Neural cell (in vitro differentiated cells): ENCODE results near the gene PLEKHA3. TPM values are rescaled to one million over a fixed set of nuclear protein-coding genes. Genes with fewer than 3 reads are reported as not detected.
A peak's percentile ranks its signal among the peaks of the same experiment; 100 is the strongest.

Source experiments
- H2AFZ ChIP-seq: fragments of 200-600, 300-800 bp; sonication (generic), shearing (Covaris generic); 2 replicates; pipeline ENCODE4 v1.6.0; 2014; ENCODE audit warnings: low read depth, mild to moderate bottlenecking, antibody characterized with exemption, low read length, moderate library complexity
- H3F3A ChIP-seq: fragments of 200-600 bp; shearing (Covaris generic); 2 replicates; pipeline ENCODE4 v1.6.1; 2016; ENCODE audit warnings: mild to moderate bottlenecking, moderate library complexity, mixed read lengths, antibody characterized with exemption, low read length; ENCODE audit not compliant: insufficient read depth, poor library complexity, severe bottlenecking
- H3K27ac ChIP-seq: fragments of 200-600, 300-800 bp; sonication (generic), shearing (Covaris generic); 2 replicates; pipeline ENCODE4 v1.5.1; 2014; ENCODE audit warnings: mild to moderate bottlenecking, low read length, moderate library complexity
- H3K27me3 ChIP-seq: fragments of 300-800, 200-600 bp; sonication (generic), shearing (Covaris generic); 2 replicates; pipeline ENCODE4 v1.6.0; 2014; ENCODE audit warnings: mild to moderate bottlenecking, low read depth, low read length, moderate library complexity; ENCODE audit not compliant: insufficient read depth
- H3K36me3 ChIP-seq: fragments of 300-800, 200-600 bp; sonication (generic), shearing (Covaris generic); 2 replicates; pipeline ENCODE4 v1.5.1; 2014; ENCODE audit warnings: mild to moderate bottlenecking, antibody characterized with exemption, low read length, moderate library complexity; ENCODE audit not compliant: insufficient read depth
- H3K4me2 ChIP-seq: fragments of 300-800, 200-600 bp; sonication (generic), shearing (Covaris generic); 2 replicates; pipeline ENCODE4 v1.6.0; 2014; ENCODE audit warnings: mild to moderate bottlenecking, low read length
- H3K4me3 ChIP-seq: fragments of 300-800, 200-600 bp; sonication (generic), shearing (Covaris generic); 2 replicates; pipeline ENCODE4 v1.5.1; 2014; ENCODE audit warnings: mild to moderate bottlenecking, low read length, moderate library complexity
- H3K79me2 ChIP-seq: fragments of 200-600 bp; shearing (Covaris generic); replicated peaks from 2 replicates; pipeline ENCODE4 v1.6.0; 2014; ENCODE audit warnings: mild to moderate bottlenecking, low read length, moderate library complexity; ENCODE audit not compliant: insufficient read depth
- H3K9ac ChIP-seq: fragments of 300-800, 200-600 bp; sonication (generic), shearing (Covaris generic); 2 replicates; pipeline ENCODE4 v1.6.1; 2016; ENCODE audit warnings: mild to moderate bottlenecking, low read length, mixed read lengths
- H3K9me2 ChIP-seq: fragments of 200-600 bp; shearing (Covaris generic); 2 replicates; pipeline ENCODE4 v1.6.1; 2016; ENCODE audit warnings: mild to moderate bottlenecking, low read length, mixed read lengths; ENCODE audit not compliant: insufficient read depth
- H3K9me3 ChIP-seq: fragments of 200-600, 300-800 bp; sonication (generic), shearing (Covaris generic); 2 replicates; pipeline ENCODE4 v1.6.1; 2016; ENCODE audit warnings: mild to moderate bottlenecking, mixed run types, low read length, moderate library complexity, mixed read lengths
- H4K20me1 ChIP-seq: fragments of 200-600 bp; shearing (Covaris generic); 2 replicates; pipeline ENCODE4 v1.6.1; 2016; ENCODE audit warnings: mild to moderate bottlenecking, mixed run types; ENCODE audit not compliant: insufficient read depth
- EP300 ChIP-seq: fragments of 450-650 bp; conservative IDR thresholded peaks from 2 replicates; pipeline ENCODE4 v1.6.1; 2014; ENCODE audit warnings: antibody characterized with exemption, mild to moderate bottlenecking, moderate library complexity; ENCODE audit not compliant: poor library complexity, severe bottlenecking
- EZH2 ChIP-seq: fragments of 200-600, 300-800 bp; shearing (Covaris generic), sonication (generic); IDR thresholded peaks from 2 replicates; pipeline ENCODE4 v1.6.1; 2014; ENCODE audit warnings: antibody characterized with exemption, low read length, borderline replicate concordance, mild to moderate bottlenecking; ENCODE audit not compliant: insufficient read depth, poor library complexity, severe bottlenecking
- MXI1 ChIP-seq: fragments of 450-650 bp; conservative IDR thresholded peaks from 2 replicates; pipeline ENCODE4 v1.6.1; 2014; ENCODE audit warnings: antibody characterized with exemption, mild to moderate bottlenecking; ENCODE audit not compliant: poor library complexity, severe bottlenecking
- POLR2AphosphoS5 ChIP-seq: IDR thresholded peaks from 2 replicates; pipeline ENCODE4 v1.6.1; 2012
- RAD21 ChIP-seq: fragments of 450-650 bp; conservative IDR thresholded peaks from 2 replicates; pipeline ENCODE4 v1.6.1; 2014; ENCODE audit warnings: antibody characterized with exemption, mild to moderate bottlenecking, moderate library complexity
- SMC3 ChIP-seq: fragments of 450-650 bp; conservative IDR thresholded peaks from 2 replicates; pipeline ENCODE4 v1.6.1; 2014; ENCODE audit warnings: antibody characterized with exemption, mild to moderate bottlenecking, moderate library complexity; ENCODE audit not compliant: poor library complexity
- TAF1 ChIP-seq: IDR thresholded peaks from 2 replicates; pipeline ENCODE4 v1.6.1; 2012; ENCODE audit warnings: low read depth
- polyA minus RNA-seq: library from RNA; depleted of rRNA, polyadenylated mRNA; stranded (reverse); fragments of >200 nt; gene quantifications from 2 replicates; pipeline ENCODE4 v1.2.3, GENCODE V29; 2014
- polyA plus RNA-seq: library from polyadenylated mRNA; depleted of rRNA; stranded (reverse); fragments of >200 nt; gene quantifications from 2 replicates; pipeline ENCODE4 v1.2.3, GENCODE V29; 2014
- TF ChIP-seq, protein P1 (sequence below): fragments of 450-650 bp; IDR thresholded peaks from 2 replicates; pipeline ENCODE4 v1.5.1; 2014; ENCODE audit warnings: antibody characterized with exemption, mild to moderate bottlenecking, moderate library complexity; ENCODE audit not compliant: poor library complexity, severe bottlenecking
- TF ChIP-seq, protein P2 (sequence below): IDR thresholded peaks from 2 replicates; pipeline ENCODE4 v1.6.1; 2012; ENCODE audit warnings: borderline replicate concordance

PLEKHA3 gene
- 14.3 and 16.8 TPM in 2 replicates for polyA plus RNA-seq
- 26.3 and 30.3 TPM in 2 replicates for polyA minus RNA-seq

DNA sequence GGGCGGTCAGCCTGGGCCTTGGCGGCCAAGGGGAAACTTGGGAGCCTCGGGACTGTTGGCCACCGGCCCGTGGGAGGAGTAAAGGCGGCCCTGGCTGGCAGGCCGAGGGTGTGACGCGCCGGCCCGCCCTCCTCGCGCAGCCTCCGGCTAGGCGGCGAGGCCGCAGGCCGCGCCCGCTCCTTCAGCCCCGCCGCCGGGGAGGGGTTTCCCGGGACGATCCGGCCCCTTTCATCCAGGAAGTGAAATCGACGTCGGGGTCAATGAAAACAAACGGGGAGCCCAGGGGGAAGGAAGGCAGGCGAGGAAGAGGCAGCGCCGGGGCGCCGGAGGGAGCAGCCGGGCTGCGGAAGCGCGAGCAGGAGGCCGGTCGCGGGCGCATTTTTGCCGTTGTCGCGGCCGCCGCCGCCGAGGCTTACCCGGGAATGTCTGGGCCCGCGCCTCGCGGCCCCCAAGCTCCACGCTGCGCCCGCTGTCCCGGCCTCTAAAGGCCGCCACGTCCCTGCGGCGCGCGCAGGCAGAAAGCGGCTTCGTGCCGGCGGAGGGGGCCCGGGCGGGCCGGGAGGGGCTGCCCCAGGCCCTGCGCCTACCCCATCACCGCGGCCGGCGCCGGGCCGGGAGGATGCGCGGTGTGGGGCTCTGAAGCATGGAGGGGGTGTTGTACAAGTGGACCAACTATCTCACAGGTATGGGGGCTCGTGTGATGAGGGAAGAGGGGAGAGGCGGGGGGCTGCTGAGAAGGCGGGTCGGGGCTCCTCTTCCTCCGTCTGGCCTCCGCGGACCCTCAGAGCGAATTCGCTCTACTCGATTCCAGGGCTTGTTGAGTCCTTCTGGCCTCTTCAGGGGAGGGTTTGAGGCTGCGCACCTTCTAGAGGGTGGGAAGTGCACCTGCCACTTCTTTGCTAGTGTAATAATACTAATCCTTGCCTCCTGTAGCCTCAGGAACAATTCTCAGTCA is at the start of gene PLEKHA3:
PLEKHA3 (plus strand) TSS at position 231 of the 955 bp plus-strand sequence; CDS start at position 644, 413 bp downstream.
- Histone ChIP-seq H3K36me3 (no peaks in the 10 kb centered on the region), H3K4me3 (peak within 1 kb of the TSS; percentile 82), H3K9me2 (no peaks in the 10 kb centered on the region), H2AFZ (peak within 1 kb of the TSS; percentile 37), H3F3A (peaks cover 3% of the 10 kb centered on the region), H3K4me2 (peak within 1 kb of the TSS; percentile 74), H3K9me3 (no peaks in the 10 kb centered on the region), H4K20me1 (no peaks in the 10 kb centered on the region), H3K79me2 (peaks cover 69% of the 10 kb centered on the region), H3K27me3 (no peaks in the 10 kb centered on the region), H3K9ac (peak within 1 kb of the TSS; percentile 84), H3K27ac (peak within 1 kb of the TSS; percentile 95)
- TF ChIP-seq SMC3 (no peak), MXI1 (peak; percentile 55), RAD21 (no peak), POLR2AphosphoS5 (peak; percentile 65), EZH2 (no peak), EP300 (peak; percentile 45), TAF1 (no peak)
- TF ChIP-seq, protein P1, sequence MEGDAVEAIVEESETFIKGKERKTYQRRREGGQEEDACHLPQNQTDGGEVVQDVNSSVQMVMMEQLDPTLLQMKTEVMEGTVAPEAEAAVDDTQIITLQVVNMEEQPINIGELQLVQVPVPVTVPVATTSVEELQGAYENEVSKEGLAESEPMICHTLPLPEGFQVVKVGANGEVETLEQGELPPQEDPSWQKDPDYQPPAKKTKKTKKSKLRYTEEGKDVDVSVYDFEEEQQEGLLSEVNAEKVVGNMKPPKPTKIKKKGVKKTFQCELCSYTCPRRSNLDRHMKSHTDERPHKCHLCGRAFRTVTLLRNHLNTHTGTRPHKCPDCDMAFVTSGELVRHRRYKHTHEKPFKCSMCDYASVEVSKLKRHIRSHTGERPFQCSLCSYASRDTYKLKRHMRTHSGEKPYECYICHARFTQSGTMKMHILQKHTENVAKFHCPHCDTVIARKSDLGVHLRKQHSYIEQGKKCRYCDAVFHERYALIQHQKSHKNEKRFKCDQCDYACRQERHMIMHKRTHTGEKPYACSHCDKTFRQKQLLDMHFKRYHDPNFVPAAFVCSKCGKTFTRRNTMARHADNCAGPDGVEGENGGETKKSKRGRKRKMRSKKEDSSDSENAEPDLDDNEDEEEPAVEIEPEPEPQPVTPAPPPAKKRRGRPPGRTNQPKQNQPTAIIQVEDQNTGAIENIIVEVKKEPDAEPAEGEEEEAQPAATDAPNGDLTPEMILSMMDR: peak; percentile 23
- TF ChIP-seq, protein P2, sequence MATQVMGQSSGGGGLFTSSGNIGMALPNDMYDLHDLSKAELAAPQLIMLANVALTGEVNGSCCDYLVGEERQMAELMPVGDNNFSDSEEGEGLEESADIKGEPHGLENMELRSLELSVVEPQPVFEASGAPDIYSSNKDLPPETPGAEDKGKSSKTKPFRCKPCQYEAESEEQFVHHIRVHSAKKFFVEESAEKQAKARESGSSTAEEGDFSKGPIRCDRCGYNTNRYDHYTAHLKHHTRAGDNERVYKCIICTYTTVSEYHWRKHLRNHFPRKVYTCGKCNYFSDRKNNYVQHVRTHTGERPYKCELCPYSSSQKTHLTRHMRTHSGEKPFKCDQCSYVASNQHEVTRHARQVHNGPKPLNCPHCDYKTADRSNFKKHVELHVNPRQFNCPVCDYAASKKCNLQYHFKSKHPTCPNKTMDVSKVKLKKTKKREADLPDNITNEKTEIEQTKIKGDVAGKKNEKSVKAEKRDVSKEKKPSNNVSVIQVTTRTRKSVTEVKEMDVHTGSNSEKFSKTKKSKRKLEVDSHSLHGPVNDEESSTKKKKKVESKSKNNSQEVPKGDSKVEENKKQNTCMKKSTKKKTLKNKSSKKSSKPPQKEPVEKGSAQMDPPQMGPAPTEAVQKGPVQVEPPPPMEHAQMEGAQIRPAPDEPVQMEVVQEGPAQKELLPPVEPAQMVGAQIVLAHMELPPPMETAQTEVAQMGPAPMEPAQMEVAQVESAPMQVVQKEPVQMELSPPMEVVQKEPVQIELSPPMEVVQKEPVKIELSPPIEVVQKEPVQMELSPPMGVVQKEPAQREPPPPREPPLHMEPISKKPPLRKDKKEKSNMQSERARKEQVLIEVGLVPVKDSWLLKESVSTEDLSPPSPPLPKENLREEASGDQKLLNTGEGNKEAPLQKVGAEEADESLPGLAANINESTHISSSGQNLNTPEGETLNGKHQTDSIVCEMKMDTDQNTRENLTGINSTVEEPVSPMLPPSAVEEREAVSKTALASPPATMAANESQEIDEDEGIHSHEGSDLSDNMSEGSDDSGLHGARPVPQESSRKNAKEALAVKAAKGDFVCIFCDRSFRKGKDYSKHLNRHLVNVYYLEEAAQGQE: peak; percentile 39

DNA sequence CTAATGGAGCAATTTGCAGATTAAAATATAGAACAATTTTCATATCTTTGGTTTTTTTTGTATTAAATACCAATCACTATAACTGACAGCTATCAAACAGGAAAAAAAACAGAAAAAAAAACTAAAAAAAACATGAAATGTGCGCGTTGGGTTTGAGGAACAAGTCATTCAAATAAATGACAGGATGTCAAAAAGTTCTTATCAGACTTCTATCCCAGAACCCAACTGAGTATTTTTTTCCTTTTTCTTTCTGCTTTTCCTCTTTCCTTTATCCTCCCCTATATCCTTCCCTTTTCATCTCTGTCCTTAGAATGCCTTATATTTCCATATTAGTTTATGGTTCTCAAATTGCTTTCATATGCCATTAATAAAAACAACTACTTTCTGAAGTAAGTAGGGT is 43.6 kb upstream of the PLEKHA3 start:
- H2AFZ ChIP-seq: no peak overlapping the region
- no peak for TF ChIP-seq MXI1
- no peak for TF ChIP-seq EP300
- TF ChIP-seq, protein P2: no peak
- TF ChIP-seq SMC3: no peak
- TF ChIP-seq POLR2AphosphoS5: no peak
- no peak for TF ChIP-seq TAF1
- TF ChIP-seq RAD21: no peak
- TF ChIP-seq, protein P1: no peak
- TF ChIP-seq EZH2: no peak
- peaks cover 20% of the 10 kb centered on the region for H3K36me3 ChIP-seq

More for the DNA sequence above, 43.6 kb upstream of the PLEKHA3 start:
- Histone ChIP-seq H3K79me2 (no peaks in the 10 kb centered on the region), H3K27ac (no peak overlapping the region), H3K4me3 (no peak overlapping the region), H3K27me3 (no peaks in the 10 kb centered on the region), H4K20me1 (no peaks in the 10 kb centered on the region), H3K9me3 (no peaks in the 10 kb centered on the region), H3K9ac (no peak overlapping the region), H3K9me2 (no peaks in the 10 kb centered on the region), H3K4me2 (no peak overlapping the region), H3F3A (no peaks in the 10 kb centered on the region)
